Colonic mucosa (tissue), 4 donors: ENCODE measurements around the gene PRDM15. TPM values are rescaled to one million over a fixed set of nuclear protein-coding genes. Genes with fewer than 3 reads are reported as not detected.

ENCODE experiments used
- DNase-seq: peaks from one replicate; pipeline ENCODE4 v3.0.0-alpha.2; 2020
- H3K27ac ChIP-seq: fragments of 200-600 bp; one replicate; pipeline ENCODE4 v1.8.0; 2021
- H3K27me3 ChIP-seq: fragments of 200-600 bp; one replicate; pipeline ENCODE4 v1.8.0; 2021
- H3K36me3 ChIP-seq: fragments of 200-600 bp; one replicate; pipeline ENCODE4 v1.8.0; 2021
- H3K4me1 ChIP-seq: fragments of 200-600 bp; one replicate; pipeline ENCODE4 v1.8.0; 2021; ENCODE audit warnings: mild to moderate bottlenecking
- H3K4me3 ChIP-seq: fragments of 200-600 bp; one replicate; pipeline ENCODE4 v1.8.0; 2021
- H3K9ac ChIP-seq, 2 donors: one replicate each; pipeline ENCODE4 v1.7.0; 2013; ENCODE audit warnings: control low read depth in 2 of 2, low read depth in 2 of 2, low read length in 2 of 2
- H3K9me3 ChIP-seq: fragments of 200-600 bp; one replicate; pipeline ENCODE4 v1.8.0; 2021
- CTCF ChIP-seq: fragments of 200-600 bp; IDR thresholded peaks from one replicate; pipeline ENCODE4 v1.8.0; 2022; ENCODE audit warnings: antibody characterized with exemption, mild to moderate bottlenecking
- intact Hi-C: fragments of 100-400 bp; cut with DNase I; formaldehyde crosslinking; loops from one replicate; pipeline ENCODE4 v1.14.1; 2022
- total RNA-seq, 2 donors: library from RNA; stranded (reverse); fragmentation: NEBNext Ultra II Directional in 1 of 2; extraction: Animal tissue kit (Norgen Biotek cat#: 25700) in 1 of 2; gene quantifications; one replicate each; pipeline ENCODE4 v1.2.1, GENCODE V29; 2021
- donor health status: healthy.
- donor health status: DM: no; HTN: no; CAD: no.
- donor health status: DM: no; HTN: no; CAD: no.

Gene PRDM15
- total RNA-seq, 2 donors from 2014 or later = 3.2 to 6.3 TPM

DNA sequence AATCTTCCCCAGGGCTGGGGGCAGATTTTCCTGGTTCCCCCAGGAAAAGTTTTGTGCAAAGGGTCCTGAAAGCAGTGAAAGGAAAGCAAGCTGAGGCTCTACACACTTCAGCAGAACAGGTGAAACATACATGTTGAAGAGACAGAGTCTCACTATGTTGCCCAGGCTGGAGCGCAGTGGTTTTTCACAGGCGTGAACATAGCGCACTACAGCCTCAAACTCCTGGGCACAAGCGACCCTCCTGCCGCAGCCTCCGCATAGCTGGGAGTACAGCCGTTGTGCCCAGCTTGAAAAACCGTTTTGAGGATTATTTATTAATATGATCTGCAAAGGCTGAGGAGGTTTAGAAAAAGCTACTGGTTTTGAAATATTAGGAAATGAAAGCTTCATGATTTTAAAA, 11.8 kb downstream of the PRDM15 start:
- Histone ChIP-seq H3K4me3 (no peak overlapping the region), H3K27ac (no peak overlapping the region), H3K27me3 (no peaks in the 10 kb centered on the region), H3K4me1 (no peaks in the 10 kb centered on the region), H3K9me3 (no peaks in the 10 kb centered on the region), H3K9ac (no peak overlapping the region), H3K36me3 (no peaks in the 10 kb centered on the region)
- intact Hi-C loops = no loop called here
- DNase-seq = no peak
- no peak for TF ChIP-seq CTCF

GRCh38 chr21:41866274-41866809, 12.8 kb downstream of the PRDM15 start:
- H3K4me1 ChIP-seq = no peaks in the 10 kb centered on the region
- H3K9ac ChIP-seq = no peak overlapping the region
- no peak for DNase-seq
- no peak for TF ChIP-seq CTCF
- no peak overlapping the region for H3K4me3 ChIP-seq
- intact Hi-C loops = no loop called here
- no peaks in the 10 kb centered on the region for H3K27me3 ChIP-seq
- H3K27ac ChIP-seq = no peak overlapping the region
- no peaks in the 10 kb centered on the region for H3K36me3 ChIP-seq
- no peaks in the 10 kb centered on the region for H3K9me3 ChIP-seq

DNA sequence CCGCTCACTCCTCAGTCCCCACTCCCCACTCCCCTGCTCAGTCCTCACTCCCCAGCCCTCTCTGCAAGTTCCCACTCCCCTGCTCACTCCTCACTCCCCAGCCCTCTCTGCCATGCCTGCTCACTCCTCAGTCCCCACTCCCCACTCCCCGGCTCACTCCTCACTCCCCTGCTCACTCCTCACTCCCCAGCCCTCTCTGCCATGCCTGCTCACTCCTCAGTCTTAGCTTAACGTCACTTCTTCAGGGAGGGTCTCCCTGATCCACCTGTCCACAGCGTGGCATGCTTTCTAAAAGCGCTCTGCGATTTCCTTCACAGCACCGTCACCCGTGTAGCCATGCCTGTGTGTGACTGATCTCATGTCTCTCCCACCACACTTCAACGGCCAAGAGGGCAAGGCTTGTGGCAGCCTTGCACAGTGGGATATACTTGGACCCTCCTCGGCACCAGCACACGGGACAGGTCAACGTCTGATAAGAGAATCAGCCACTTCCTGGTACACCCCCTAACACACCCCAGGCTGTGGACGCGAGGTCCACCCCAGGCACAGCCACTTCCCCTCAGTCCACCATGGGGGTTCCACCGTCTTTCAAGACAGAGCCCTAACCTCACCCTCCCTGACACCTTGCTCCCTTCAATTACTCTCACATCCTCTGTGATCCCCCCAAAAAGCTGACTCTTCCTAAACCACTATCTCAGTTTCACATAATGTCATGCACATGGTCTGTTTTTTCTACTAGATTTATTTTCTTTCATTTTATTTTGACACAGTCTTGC, 14.0 kb downstream of the PRDM15 start:
- TF ChIP-seq CTCF = no peak
- no peak for DNase-seq
- Histone ChIP-seq H3K9me3 (no peaks in the 10 kb centered on the region), H3K4me1 (no peaks in the 10 kb centered on the region), H3K27me3 (no peaks in the 10 kb centered on the region), H3K36me3 (no peaks in the 10 kb centered on the region), H3K9ac (no peak overlapping the region), H3K4me3 (no peak overlapping the region), H3K27ac (no peak overlapping the region)
- intact Hi-C loops = no loop called here

GRCh38 chr21:41864311-41865001, 14.7 kb downstream of the PRDM15 start:
- Histone ChIP-seq H3K4me3 (no peak overlapping the region), H3K27me3 (no peaks in the 10 kb centered on the region), H3K9me3 (no peaks in the 10 kb centered on the region), H3K36me3 (no peaks in the 10 kb centered on the region), H3K9ac (no peak overlapping the region), H3K27ac (no peak overlapping the region), H3K4me1 (no peaks in the 10 kb centered on the region)
- intact Hi-C loops = no loop called here
- no peak for DNase-seq
- TF ChIP-seq CTCF = no peak

DNA sequence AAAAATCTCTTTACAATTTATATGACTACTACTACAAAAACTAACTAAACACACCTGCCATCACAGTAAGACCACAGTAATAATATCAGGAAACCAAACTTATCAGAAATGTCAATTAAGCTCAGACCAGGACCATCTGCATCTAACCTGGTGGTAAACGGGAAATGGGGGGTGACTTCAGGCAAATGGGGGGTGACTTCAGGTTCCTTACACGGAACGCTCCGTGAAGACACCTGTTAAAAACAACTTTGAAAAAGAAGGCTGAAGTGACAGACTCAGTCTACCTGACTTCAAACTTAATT, 15.8 kb downstream of the PRDM15 start:
- H3K27ac ChIP-seq = no peak overlapping the region
- no peaks in the 10 kb centered on the region for H3K4me1 ChIP-seq
- no peak for DNase-seq
- H3K9me3 ChIP-seq = no peaks in the 10 kb centered on the region
- no peaks in the 10 kb centered on the region for H3K36me3 ChIP-seq
- no peaks in the 10 kb centered on the region for H3K27me3 ChIP-seq
- TF ChIP-seq CTCF = no peak
- H3K4me3 ChIP-seq = no peak overlapping the region
- H3K9ac ChIP-seq = no peak overlapping the region
- intact Hi-C loops = no loop called here
